Nephron (organoid): ENCODE measurements around the gene TGFBI.

ENCODE experiments used
- H3K27ac Mint-ChIP-seq, 3 experiments: 2 replicates each; pipeline ENCODE4 v1.8.0; 2020; ENCODE audit warnings: mixed read lengths in 3 of 3, mild to moderate bottlenecking in 2 of 3, moderate library complexity in 1 of 3
- H3K27me3 Mint-ChIP-seq: 2 replicates; pipeline ENCODE4 v1.8.0; 2021; ENCODE audit warnings: low read depth, mild to moderate bottlenecking, moderate library complexity, mixed read lengths
- H3K36me3 Mint-ChIP-seq: 2 replicates; pipeline ENCODE4 v1.8.0; 2020; ENCODE audit warnings: low read depth, mixed read lengths
- H3K4me1 Mint-ChIP-seq: 2 replicates; pipeline ENCODE4 v1.8.0; 2020; ENCODE audit warnings: mixed read lengths
- H3K4me3 Mint-ChIP-seq, 3 experiments: 2 replicates each; pipeline ENCODE4 v1.8.0; 2020; ENCODE audit warnings: mild to moderate bottlenecking in 3 of 3, mixed read lengths in 3 of 3, moderate library complexity in 2 of 3
- H3K9me3 Mint-ChIP-seq: 2 replicates; pipeline ENCODE4 v1.8.0; 2020; ENCODE audit warnings: mixed read lengths
- TF ChIP-seq, protein P1 (sequence below), 3 experiments: fragments of 200-600 bp; sonication (generic); IDR thresholded peaks; one replicate each; pipeline ENCODE4 v1.5.0; 2021; ENCODE audit warnings: antibody characterized with exemption in 3 of 3; ENCODE audit not compliant: unreplicated experiment in 3 of 3

TGFBI gene

GRCh38 chr5:136037001-136037705 lies 8.4 kb downstream of the TGFBI start:
- H3K27me3 Mint-ChIP-seq = peaks cover 9% of the 10 kb centered on the region
- peaks cover 48% of the 10 kb centered on the region for H3K36me3 Mint-ChIP-seq
- H3K9me3 Mint-ChIP-seq = peaks cover 9% of the 10 kb centered on the region
- peak overlapping the region; percentile 9 to 71 (median 55) for H3K27ac Mint-ChIP-seq
- H3K4me3 Mint-ChIP-seq = no peak overlapping the region
- H3K4me1 Mint-ChIP-seq = peaks cover 49% of the 10 kb centered on the region
- TF ChIP-seq, protein P1, sequence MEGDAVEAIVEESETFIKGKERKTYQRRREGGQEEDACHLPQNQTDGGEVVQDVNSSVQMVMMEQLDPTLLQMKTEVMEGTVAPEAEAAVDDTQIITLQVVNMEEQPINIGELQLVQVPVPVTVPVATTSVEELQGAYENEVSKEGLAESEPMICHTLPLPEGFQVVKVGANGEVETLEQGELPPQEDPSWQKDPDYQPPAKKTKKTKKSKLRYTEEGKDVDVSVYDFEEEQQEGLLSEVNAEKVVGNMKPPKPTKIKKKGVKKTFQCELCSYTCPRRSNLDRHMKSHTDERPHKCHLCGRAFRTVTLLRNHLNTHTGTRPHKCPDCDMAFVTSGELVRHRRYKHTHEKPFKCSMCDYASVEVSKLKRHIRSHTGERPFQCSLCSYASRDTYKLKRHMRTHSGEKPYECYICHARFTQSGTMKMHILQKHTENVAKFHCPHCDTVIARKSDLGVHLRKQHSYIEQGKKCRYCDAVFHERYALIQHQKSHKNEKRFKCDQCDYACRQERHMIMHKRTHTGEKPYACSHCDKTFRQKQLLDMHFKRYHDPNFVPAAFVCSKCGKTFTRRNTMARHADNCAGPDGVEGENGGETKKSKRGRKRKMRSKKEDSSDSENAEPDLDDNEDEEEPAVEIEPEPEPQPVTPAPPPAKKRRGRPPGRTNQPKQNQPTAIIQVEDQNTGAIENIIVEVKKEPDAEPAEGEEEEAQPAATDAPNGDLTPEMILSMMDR (IDR thresholded peaks at IDR 0.05; ENCODE audit: unreplicated experiment in 3 of 3) = no peak

GRCh38 chr5:136038635-136039034 lies 9.8 kb downstream of the TGFBI start:
- Mint-ChIP-seq H3K4me1 (peaks cover 43% of the 10 kb centered on the region), H3K36me3 (peaks cover 44% of the 10 kb centered on the region), H3K27me3 (peaks cover 9% of the 10 kb centered on the region), H3K4me3 (no peak overlapping the region), H3K27ac (no peak overlapping the region), H3K9me3 (peaks cover 9% of the 10 kb centered on the region)
- TF ChIP-seq, protein P1 (IDR thresholded peaks at IDR 0.05; ENCODE audit: unreplicated experiment in 3 of 3) = no peak

DNA sequence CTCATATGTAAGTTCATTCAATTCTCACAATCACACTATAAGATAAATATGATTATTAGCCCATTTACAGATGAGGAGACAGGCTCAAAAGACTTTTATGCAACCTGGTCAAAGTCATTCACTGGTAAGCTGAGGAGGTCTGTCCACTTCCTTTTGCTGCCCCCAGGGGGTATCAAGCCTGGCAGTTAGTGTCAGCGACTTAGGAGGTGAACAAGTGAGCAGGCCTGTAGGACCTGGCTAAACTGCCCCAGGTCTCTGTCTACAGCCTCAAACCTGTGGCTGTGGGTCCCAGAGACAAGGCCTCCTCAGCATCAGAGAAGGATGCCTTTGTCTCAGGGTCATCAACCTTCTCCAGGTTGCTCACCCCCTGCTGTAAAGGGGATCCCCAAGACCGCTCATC lies 10.4 kb downstream of the TGFBI start:
- peaks cover 47% of the 10 kb centered on the region for H3K36me3 Mint-ChIP-seq
- H3K4me1 Mint-ChIP-seq = peaks cover 37% of the 10 kb centered on the region
- no peak overlapping the region for H3K4me3 Mint-ChIP-seq
- peaks cover 9% of the 10 kb centered on the region for H3K27me3 Mint-ChIP-seq
- TF ChIP-seq, protein P1 (IDR thresholded peaks at IDR 0.05; ENCODE audit: unreplicated experiment in 3 of 3) = no peak
- H3K27ac Mint-ChIP-seq = no peak overlapping the region
- peaks cover 9% of the 10 kb centered on the region for H3K9me3 Mint-ChIP-seq

GRCh38 chr5:136040746-136041415 lies 12.1 kb downstream of the TGFBI start:
- Mint-ChIP-seq H3K36me3 (peaks cover 51% of the 10 kb centered on the region), H3K9me3 (peaks cover 9% of the 10 kb centered on the region), H3K4me1 (peaks cover 25% of the 10 kb centered on the region), H3K4me3 (no peak overlapping the region), H3K27me3 (peaks cover 6% of the 10 kb centered on the region), H3K27ac (no peak overlapping the region)
- TF ChIP-seq, protein P1 (IDR thresholded peaks at IDR 0.05; ENCODE audit: unreplicated experiment in 3 of 3) = no peak

GRCh38 chr5:136042156-136042555 lies 13.4 kb downstream of the TGFBI start:
- TF ChIP-seq, protein P1 (IDR thresholded peaks at IDR 0.05; ENCODE audit: unreplicated experiment in 3 of 3) = no peak
- Mint-ChIP-seq H3K27ac (peak overlapping the region in 1 of 3 experiments; percentile 61), H3K9me3 (peaks cover 7% of the 10 kb centered on the region), H3K4me3 (no peak overlapping the region), H3K4me1 (peaks cover 15% of the 10 kb centered on the region), H3K36me3 (peaks cover 50% of the 10 kb centered on the region), H3K27me3 (peaks cover 6% of the 10 kb centered on the region)
